ENCODE measurements around the gene GRB10. TPM values are rescaled to one million over a fixed set of nuclear protein-coding genes. Genes with fewer than 3 reads are reported as not detected.

Gene GRB10
- total and polyA plus RNA-seq, 2 experiments from 2014 or later, result 35.0 to 154 TPM

- no peak for ATAC-seq
- no peaks in the 10 kb centered on the region for H3K36me3 Mint-ChIP-seq (ENCODE audit: low read depth)
- H2AFZ ChIP-seq, result no peak overlapping the region
These were observed 22.9 kb upstream of the GRB10 start for GRCh38 chr7:50805447-50806125.

More at GRCh38 chr7:50805447-50806125, 22.9 kb upstream of the GRB10 start:
- Mint-ChIP-seq H3K9me3 (no peaks in the 10 kb centered on the region), H3K4me1 (peaks cover 12% of the 10 kb centered on the region), H3K27ac (no peak overlapping the region), H3K4me3 (no peak overlapping the region), H3K27me3 (ENCODE audit: insufficient read depth, low read depth, poor library complexity) (no peaks in the 10 kb centered on the region)
- Histone ChIP-seq H3K9me2 (ENCODE audit: insufficient read depth) (peaks cover 5% of the 10 kb centered on the region; the same call in 1 of the 2 replicates), H3K4me1 (ENCODE audit: insufficient read depth) (peaks cover 12% of the 10 kb centered on the region; the same call in 1 of the 2 replicates), H3K27ac (ENCODE audit: low read depth) (no peak overlapping the region), H3K4me2 (no peak overlapping the region), H4K20me1 (replicated peaks; ENCODE audit: insufficient read depth) (no peaks in the 10 kb centered on the region), H3F3A (replicated peaks; ENCODE audit: low read depth) (no peaks in the 10 kb centered on the region), H3K27me3 (ENCODE audit: insufficient read depth) (no peaks in the 10 kb centered on the region), H3K79me2 (replicated peaks; ENCODE audit: insufficient read depth) (no peaks in the 10 kb centered on the region), H3K4me3 (no peak overlapping the region), H3K36me3 (ENCODE audit: insufficient read depth) (no peaks in the 10 kb centered on the region)
- no peak for TF ChIP-seq CTCF (conservative IDR thresholded peaks at IDR 0.05; ENCODE audit: low read depth in 2 of 2)
- no peak for TF ChIP-seq EZH2 (IDR thresholded peaks at IDR 0.05; ENCODE audit: low read depth, unreplicated experiment)
- no peak for TF ChIP-seq EZH2phosphoT487 (IDR thresholded peaks at IDR 0.05; ENCODE audit: unreplicated experiment)
- no peak for TF ChIP-seq CREB1 (CRISPR knock-in tag; IDR thresholded peaks at IDR 0.05; ENCODE audit: low read depth)
- no peak for TF ChIP-seq ZNF331 (CRISPR knock-in tag; IDR thresholded peaks at IDR 0.05; ENCODE audit: low read depth)
- no peak for TF ChIP-seq POLR2AphosphoS5 (IDR thresholded peaks at IDR 0.05; ENCODE audit: low read depth)
- TF ChIP-seq ZNF114 (CRISPR knock-in tag; IDR thresholded peaks at IDR 0.05), result no peak
- TF ChIP-seq ZNF462 (CRISPR knock-in tag; IDR thresholded peaks at IDR 0.05), result no peak
- TF ChIP-seq ETS1 (IDR thresholded peaks at IDR 0.05), result no peak
- no peak for TF ChIP-seq NANOG (IDR thresholded peaks at IDR 0.05; ENCODE audit: borderline replicate concordance)
- no peak for TF ChIP-seq STAT1 (IDR thresholded peaks at IDR 0.05; ENCODE audit: unreplicated experiment)
- no peak for TF ChIP-seq REST (IDR thresholded peaks at IDR 0.05; ENCODE audit: unreplicated experiment)
- TF ChIP-seq JUNB (IDR thresholded peaks at IDR 0.05; ENCODE audit: unreplicated experiment), result no peak
- no peak for DNase-seq (ENCODE audit: low spot score)

Data from GM23338 (cell line).